Kidney (tissue), 14 donors: ENCODE measurements around the gene MTTP. TPM values are rescaled to one million over a fixed set of nuclear protein-coding genes. Genes with fewer than 3 reads are reported as not detected.

ENCODE experiments used
- DNase-seq, 5 donors: peaks; one replicate each; pipeline ENCODE4 v3.0.0-alpha.2; 2013 to 2020
- FAIRE-seq: peaks from 2 replicates; lab custom pipeline; 2012; peaks lifted over from hg19 to GRCh38; lab: Jason Lieb, UNC
- H3K27ac ChIP-seq, 2 donors: one replicate each; pipeline ENCODE4 v1.7.0; 2013; ENCODE audit warnings: low read depth in 2 of 2, low read length in 2 of 2, inconsistent platforms in 1 of 2
- H3K27me3 ChIP-seq: one replicate; pipeline ENCODE4 v1.7.1; 2013; ENCODE audit warnings: low read length, inconsistent platforms; ENCODE audit not compliant: control insufficient read depth, insufficient read depth
- H3K36me3 ChIP-seq, 3 donors: one replicate each; pipeline versions ENCODE4 v1.7.0 to v1.7.1; 2013; ENCODE audit warnings: low read length in 3 of 3, control low read depth in 1 of 3, inconsistent platforms in 1 of 3; ENCODE audit not compliant: insufficient read depth in 3 of 3, control insufficient read depth in 2 of 3
- H3K4me1 ChIP-seq, 3 donors: one replicate each; pipeline versions ENCODE4 v1.7.0 to v1.7.1; 2013; ENCODE audit warnings: low read length in 3 of 3, inconsistent platforms in 1 of 3, low read depth in 1 of 3; ENCODE audit not compliant: control insufficient read depth in 2 of 3, insufficient read depth in 2 of 3
- H3K4me3 ChIP-seq, 3 donors: one replicate each; pipeline versions ENCODE4 v1.7.0 to v1.8.1; 2013; ENCODE audit warnings: low read length in 3 of 3, control low read depth in 1 of 3, inconsistent platforms in 1 of 3
- H3K9ac ChIP-seq, 3 donors: one replicate each; pipeline versions ENCODE4 v1.7.0 to v1.7.1; 2013; ENCODE audit warnings: low read length in 3 of 3, control low read depth in 1 of 3, inconsistent platforms in 1 of 3
- H3K9me3 ChIP-seq, 3 donors: one replicate each; pipeline versions ENCODE4 v1.7.0 to v1.7.1; 2013; ENCODE audit warnings: low read length in 3 of 3, control low read depth in 1 of 3, inconsistent platforms in 1 of 3; ENCODE audit not compliant: control insufficient read depth in 2 of 3, insufficient read depth in 1 of 3
- intact Hi-C: fragments of 100-400 bp; cut with DNase I; formaldehyde crosslinking; loops from one replicate; pipeline ENCODE4 v1.11.1; 2022
- polyA plus RNA-seq: library from polyadenylated mRNA; stranded (reverse); fragments of 350-450 nt; fragmentation: Illumina TruSeq; extraction: RNeasy Lipid Tissue Mini Kit (QIAGEN cat#74804); gene quantifications from one replicate; pipeline ENCODE4 v1.2.3, GENCODE V29; 2014; ENCODE audit warnings: low read depth, low replicate concordance; ENCODE audit not compliant: insufficient read depth
- total RNA-seq: library from RNA; stranded (reverse); fragmentation: NEBNext Ultra II Directional; extraction: Animal tissue kit (Norgen Biotek cat#: 25700); gene quantifications from one replicate; pipeline ENCODE4 v1.2.1, GENCODE V29; 2021
- TF ChIP-seq, protein P1 (sequence below): IDR thresholded peaks from 3 replicates; pipeline ENCODE4 v1.5.1; 2012; ENCODE audit warnings: mild to moderate bottlenecking, moderate library complexity, borderline replicate concordance; ENCODE audit not compliant: insufficient read depth; ENCODE audit errors: extremely low read depth
- donor health status: control.
- donor health status: control.
- donor health status: control.
- donor health status: control.
- donor health status: control.
- donor health status: DM: yes; HTN: yes; CAD: no.
- donor health status: Normal renal cell carcinoma (clear cell type).

MTTP gene
- total and polyA plus RNA-seq, 2 donors from 2014 or later, result 0.19 to 5.8 TPM

DNA sequence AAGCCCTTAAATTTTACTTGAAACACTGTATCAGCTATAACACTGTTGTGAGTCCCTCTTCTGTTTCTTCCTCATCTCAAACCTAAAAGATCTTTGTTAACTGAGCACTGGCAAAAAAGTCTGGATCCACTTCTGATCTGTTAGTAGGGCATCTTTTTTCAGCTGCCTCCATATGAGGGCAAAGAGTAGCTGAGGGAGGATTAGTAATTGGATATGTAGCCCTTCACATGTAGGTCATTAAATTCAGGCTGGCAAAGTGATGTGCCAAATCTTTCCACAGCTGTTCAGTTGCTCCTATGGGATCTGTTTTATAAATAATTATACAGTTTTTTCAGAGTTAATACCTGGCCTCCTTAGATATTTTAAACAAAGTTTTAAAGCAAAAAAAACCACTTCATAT is 9.7 kb upstream of the MTTP start:
- Histone ChIP-seq H3K4me3 (no peak overlapping the region), H3K27me3 (no peaks in the 10 kb centered on the region), H3K27ac (no peak overlapping the region), H3K9ac (no peak overlapping the region), H3K9me3 (no peaks in the 10 kb centered on the region), H3K36me3 (no peaks in the 10 kb centered on the region), H3K4me1 (no peaks in the 10 kb centered on the region)
- DNase-seq (peak in 1 of 5 donors; percentile 17), FAIRE-seq (no peak)
- intact Hi-C loops, result no loop called here
- TF ChIP-seq, protein P1, sequence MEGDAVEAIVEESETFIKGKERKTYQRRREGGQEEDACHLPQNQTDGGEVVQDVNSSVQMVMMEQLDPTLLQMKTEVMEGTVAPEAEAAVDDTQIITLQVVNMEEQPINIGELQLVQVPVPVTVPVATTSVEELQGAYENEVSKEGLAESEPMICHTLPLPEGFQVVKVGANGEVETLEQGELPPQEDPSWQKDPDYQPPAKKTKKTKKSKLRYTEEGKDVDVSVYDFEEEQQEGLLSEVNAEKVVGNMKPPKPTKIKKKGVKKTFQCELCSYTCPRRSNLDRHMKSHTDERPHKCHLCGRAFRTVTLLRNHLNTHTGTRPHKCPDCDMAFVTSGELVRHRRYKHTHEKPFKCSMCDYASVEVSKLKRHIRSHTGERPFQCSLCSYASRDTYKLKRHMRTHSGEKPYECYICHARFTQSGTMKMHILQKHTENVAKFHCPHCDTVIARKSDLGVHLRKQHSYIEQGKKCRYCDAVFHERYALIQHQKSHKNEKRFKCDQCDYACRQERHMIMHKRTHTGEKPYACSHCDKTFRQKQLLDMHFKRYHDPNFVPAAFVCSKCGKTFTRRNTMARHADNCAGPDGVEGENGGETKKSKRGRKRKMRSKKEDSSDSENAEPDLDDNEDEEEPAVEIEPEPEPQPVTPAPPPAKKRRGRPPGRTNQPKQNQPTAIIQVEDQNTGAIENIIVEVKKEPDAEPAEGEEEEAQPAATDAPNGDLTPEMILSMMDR, result no peak

DNA sequence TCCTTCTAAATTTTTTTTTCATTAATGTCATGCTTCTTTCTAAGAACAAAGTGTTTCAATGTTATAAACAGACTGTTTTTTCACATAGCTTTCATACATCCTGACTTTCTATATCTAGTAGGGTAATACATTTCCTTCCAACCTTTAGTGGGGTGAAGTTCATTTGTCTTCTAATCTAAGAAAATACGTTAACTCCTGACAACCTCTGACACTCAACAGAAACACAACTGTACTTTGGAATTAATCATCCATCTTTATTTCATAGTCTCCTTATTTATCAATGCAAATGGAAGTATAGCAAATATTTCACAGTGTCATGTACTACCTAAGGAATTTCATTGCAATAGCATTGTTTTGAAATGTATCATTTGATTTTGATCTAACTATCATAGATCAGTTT is 2.7 kb upstream of the MTTP start:
- H3K4me1 ChIP-seq, result no peaks in the 10 kb centered on the region
- H3K27ac ChIP-seq, result no peak overlapping the region
- no peaks in the 10 kb centered on the region for H3K27me3 ChIP-seq
- intact Hi-C loops, result no loop called here
- H3K36me3 ChIP-seq, result no peaks in the 10 kb centered on the region
- H3K4me3 ChIP-seq, result no peak overlapping the region
- TF ChIP-seq, protein P1, result no peak
- no peak for DNase-seq
- H3K9ac ChIP-seq, result no peak overlapping the region
- no peak for FAIRE-seq
- H3K9me3 ChIP-seq, result no peaks in the 10 kb centered on the region

- H3K27ac ChIP-seq, result no peak overlapping the region
- H3K36me3 ChIP-seq, result no peaks in the 10 kb centered on the region
- H3K9ac ChIP-seq, result no peak overlapping the region
- intact Hi-C loops, result no loop called here
- DNase-seq (no peak), FAIRE-seq (no peak)
- no peaks in the 10 kb centered on the region for H3K9me3 ChIP-seq
- TF ChIP-seq, protein P1, result no peak
- no peaks in the 10 kb centered on the region for H3K4me1 ChIP-seq
- no peaks in the 10 kb centered on the region for H3K27me3 ChIP-seq
- H3K4me3 ChIP-seq, result no peak overlapping the region
Observed at GRCh38 chr4:99572527-99573240, 1.9 kb upstream of the MTTP start.
